MM.1S (cell line): ENCODE measurements around the gene CDH6.

ENCODE experiments used
- DNase-seq: peaks from one replicate; pipeline ENCODE4 v3.0.0-alpha.2; 2015
- H2AFZ ChIP-seq: fragments of 300-600 bp; sonication (generic); 2 replicates; pipeline ENCODE4 v1.6.0; 2016; ENCODE audit warnings: antibody characterized with exemption, low read length
- H3F3A ChIP-seq: fragments of 300-600 bp; sonication (generic); 2 replicates; pipeline ENCODE4 v1.6.1; 2016; ENCODE audit warnings: mild to moderate bottlenecking, antibody characterized with exemption, low read length, moderate library complexity, mixed read lengths; ENCODE audit not compliant: insufficient read depth
- H3K27ac ChIP-seq: fragments of 300-600 bp; sonication (generic); 2 replicates; pipeline ENCODE4 v1.5.1; 2016; ENCODE audit warnings: mild to moderate bottlenecking, low read length
- H3K27me3 ChIP-seq: fragments of 300-600 bp; sonication (generic); replicated peaks from 2 replicates; pipeline ENCODE4 v1.6.0; 2016; ENCODE audit warnings: low read length; ENCODE audit not compliant: insufficient read depth
- H3K36me3 ChIP-seq: fragments of 300-600 bp; sonication (generic); replicated peaks from 2 replicates; pipeline ENCODE4 v1.6.1; 2016; ENCODE audit warnings: mild to moderate bottlenecking, low read length, mixed read lengths; ENCODE audit not compliant: insufficient read depth
- H3K4me1 ChIP-seq: fragments of 300-600 bp; sonication (generic); 2 replicates; pipeline ENCODE4 v1.6.1; 2016; ENCODE audit warnings: low read length, mixed read lengths
- H3K4me2 ChIP-seq: fragments of 300-600 bp; sonication (generic); 2 replicates; pipeline ENCODE4 v1.6.0; 2016; ENCODE audit warnings: low read depth, low read length
- H3K4me3 ChIP-seq: fragments of 300-600 bp; sonication (generic); 2 replicates; pipeline ENCODE4 v1.5.1; 2016; ENCODE audit warnings: low read length, mixed read lengths
- H3K79me2 ChIP-seq: fragments of 300-600 bp; sonication (generic); 2 replicates; pipeline ENCODE4 v1.6.1; 2016; ENCODE audit warnings: mixed run types, low read length, mixed read lengths
- H3K9ac ChIP-seq: fragments of 300-600 bp; sonication (generic); 2 replicates; pipeline ENCODE4 v1.6.1; 2016; ENCODE audit warnings: low read length, mixed read lengths
- H3K9me2 ChIP-seq: fragments of 300-600 bp; sonication (generic); replicated peaks from 2 replicates; pipeline ENCODE4 v1.6.1; 2016; ENCODE audit warnings: mild to moderate bottlenecking, low read length, mixed read lengths; ENCODE audit not compliant: insufficient read depth
- H3K9me3 ChIP-seq: fragments of 300-600 bp; sonication (generic); replicated peaks from 2 replicates; pipeline ENCODE4 v1.6.1; 2016; ENCODE audit warnings: mild to moderate bottlenecking, low read length, mixed read lengths; ENCODE audit not compliant: insufficient read depth
- H4K20me1 ChIP-seq: fragments of 300-600 bp; sonication (generic); 2 replicates; pipeline ENCODE4 v1.6.1; 2016; ENCODE audit warnings: mild to moderate bottlenecking, low read length, moderate library complexity, mixed read lengths; ENCODE audit not compliant: insufficient read depth
- CTCF ChIP-seq: fragments of 300-600 bp; sonication (generic); IDR thresholded peaks from 2 replicates; pipeline ENCODE4 v1.5.1; 2016; ENCODE audit warnings: antibody characterized with exemption, low read length, mixed read lengths
- EZH2 ChIP-seq: fragments of 300-600 bp; sonication (generic); optimal IDR thresholded peaks from 2 replicates; pipeline ENCODE3; 2017; ENCODE audit warnings: low read depth, mild to moderate bottlenecking, antibody characterized with exemption, low read length, mixed read lengths
- EZH2phosphoT487 ChIP-seq: fragments of 300-600 bp; sonication (generic); IDR thresholded peaks from 2 replicates; pipeline ENCODE4 v1.6.1; 2018; ENCODE audit warnings: antibody characterized with exemption, low read length

Gene CDH6

GRCh38 chr5:31377274-31377946 is 183.9 kb downstream of the CDH6 start:
- DNase-seq, result no peak
- H3K9ac ChIP-seq, result no peak overlapping the region
- H3K4me3 ChIP-seq, result no peak overlapping the region
- no peak overlapping the region for H3K27ac ChIP-seq
- no peaks in the 10 kb centered on the region for H3F3A ChIP-seq
- no peaks in the 10 kb centered on the region for H3K27me3 ChIP-seq
- no peaks in the 10 kb centered on the region for H3K79me2 ChIP-seq
- no peak overlapping the region for H2AFZ ChIP-seq
- no peaks in the 10 kb centered on the region for H3K36me3 ChIP-seq
- H3K4me2 ChIP-seq, result no peak overlapping the region
- no peaks in the 10 kb centered on the region for H4K20me1 ChIP-seq
- H3K4me1 ChIP-seq, result no peaks in the 10 kb centered on the region
- TF ChIP-seq CTCF (no peak), EZH2 (no peak), EZH2phosphoT487 (no peak)
- H3K9me3 ChIP-seq, result no peaks in the 10 kb centered on the region
- no peaks in the 10 kb centered on the region for H3K9me2 ChIP-seq

- Histone ChIP-seq H3K4me2 (no peak overlapping the region), H2AFZ (no peak overlapping the region), H3F3A (no peaks in the 10 kb centered on the region), H3K9ac (no peak overlapping the region), H3K27ac (no peak overlapping the region), H3K79me2 (no peaks in the 10 kb centered on the region), H3K36me3 (no peaks in the 10 kb centered on the region), H4K20me1 (no peaks in the 10 kb centered on the region), H3K9me2 (no peaks in the 10 kb centered on the region), H3K4me1 (no peaks in the 10 kb centered on the region), H3K9me3 (no peaks in the 10 kb centered on the region), H3K27me3 (no peaks in the 10 kb centered on the region), H3K4me3 (no peak overlapping the region)
- TF ChIP-seq EZH2phosphoT487 (no peak), EZH2 (no peak), CTCF (no peak)
- no peak for DNase-seq
These were observed 184.7 kb downstream of the CDH6 start for GRCh38 chr5:31378136-31378535.
